GM12892 (cell line): ENCODE data around the gene FBXL13.

Experiments
- POLR2A ChIP-seq: IDR thresholded peaks from 2 replicates; pipeline ENCODE4 v1.6.1; 2011; ENCODE audit warnings: low read depth, low read length, control low read depth
- POLR2AphosphoS5 ChIP-seq: IDR thresholded peaks from 2 replicates; pipeline ENCODE4 v1.6.1; 2011; ENCODE audit warnings: low read depth, low read length, control low read depth
- TAF1 ChIP-seq: IDR thresholded peaks from 2 replicates; pipeline ENCODE4 v1.6.1; 2011; ENCODE audit warnings: low read depth, mild to moderate bottlenecking, control low read depth, low read length, borderline replicate concordance

DNA sequence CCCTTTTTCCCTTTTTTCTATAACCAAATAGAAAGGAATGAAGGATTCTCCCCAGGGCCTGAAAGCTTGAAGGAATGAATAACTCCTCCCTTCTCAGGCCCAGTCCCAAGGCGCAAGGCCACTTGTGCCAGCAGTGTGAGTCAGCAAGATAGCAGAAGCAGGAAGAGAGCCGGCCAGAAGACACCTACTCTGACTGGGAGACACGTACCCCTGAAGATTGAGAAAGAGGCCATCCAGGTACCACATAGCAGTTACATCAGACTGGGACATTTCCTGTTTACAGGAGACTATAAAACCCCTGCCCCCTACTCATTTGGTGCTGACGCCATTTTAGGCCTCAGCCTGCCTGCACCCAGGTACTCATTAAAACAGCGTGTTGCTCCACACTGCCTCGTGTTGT, 96.3 kb downstream of the FBXL13 start:
- no peak for TF ChIP-seq POLR2AphosphoS5
- TF ChIP-seq TAF1 = no peak
- TF ChIP-seq POLR2A = no peak
